CD8-positive, alpha-beta memory T cell (primary cell): ENCODE results near the gene CCDC195. TPM values are rescaled to one million over a fixed set of nuclear protein-coding genes. Genes with fewer than 3 reads are reported as not detected.

Experiments
- polyA plus RNA-seq: library from polyadenylated mRNA; unstranded; fragments of 300-500 nt; fragmentation: Illumina TruSeq; gene quantifications from one replicate; pipeline ENCODE4 v1.2.3, GENCODE V29; 2021
- total RNA-seq, 2 experiments: library from RNA; stranded (reverse); gene quantifications; one replicate each; pipeline ENCODE4 v1.2.3, GENCODE V29; 2021

The CCDC195 gene
- total and polyA plus RNA-seq, 3 experiments from 2014 or later, result not detected

Other genes with a start within 250 kb of the CCDC195 start
- gene CUL3, start 131.0 kb downstream of the CCDC195 start, total RNA-seq, result 100 to 1,000 TPM; 100 to 104 TPM
- 58.1 TPM for gene CUL3, start 131.0 kb downstream of the CCDC195 start, polyA plus RNA-seq